Activated T-cell treated with anti-CD3 and anti-CD28 coated beads, Interleukin-2, amount 50 U/mL, for 48 hours (primary cell): Measurements from ENCODE around the gene SSX2IP.
"Not testable (repeated sequence)": the region's sequence is repeated elsewhere in the genome, so short reads cannot be mapped to it uniquely, and the experiment has no call there.

Experiments used
- DNase-seq, 2 experiments: peaks; one replicate each; pipeline ENCODE4 v3.0.0-alpha.2; 2020

Gene SSX2IP

DNA sequence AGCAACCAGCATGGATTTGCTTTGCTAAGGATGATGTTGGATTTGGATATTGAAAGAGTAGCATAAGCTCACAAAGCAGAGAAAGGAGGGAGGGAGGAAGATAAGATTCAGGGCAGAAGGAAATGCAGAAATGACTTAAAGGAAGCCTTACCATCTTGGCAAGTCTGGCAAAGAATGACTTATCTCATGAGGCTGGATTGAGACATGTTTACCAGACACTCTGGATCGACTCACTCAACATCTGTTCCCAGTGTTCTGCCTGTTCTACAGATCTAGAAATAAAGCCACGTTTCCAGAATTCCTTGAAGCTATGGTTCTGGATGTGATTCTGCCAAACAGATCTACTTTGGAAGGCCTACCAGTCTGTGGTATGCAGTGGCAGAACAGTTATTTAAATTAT is 77.2 kb downstream of the SSX2IP start:
- DNase-seq, result no peak

DNA sequence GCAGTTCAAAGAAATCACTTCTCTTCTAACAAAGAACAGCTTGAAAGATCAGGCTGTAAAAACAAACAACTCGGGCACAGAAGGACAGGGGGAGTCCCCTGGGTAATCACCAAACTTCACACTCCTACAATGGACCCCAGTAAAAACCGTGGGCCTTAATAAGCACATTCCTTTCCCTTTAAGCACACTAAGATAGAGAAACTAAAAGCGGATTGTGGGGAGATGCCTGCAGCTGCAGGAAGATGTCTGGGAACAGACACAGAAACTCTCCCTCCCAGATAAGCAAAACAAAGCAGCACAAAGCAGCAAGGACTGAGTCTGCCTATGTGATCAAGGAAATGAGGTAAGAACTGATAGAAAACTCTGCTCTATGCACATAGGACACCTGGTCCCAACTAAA is 78.5 kb downstream of the SSX2IP start:
- no peak for DNase-seq

DNA sequence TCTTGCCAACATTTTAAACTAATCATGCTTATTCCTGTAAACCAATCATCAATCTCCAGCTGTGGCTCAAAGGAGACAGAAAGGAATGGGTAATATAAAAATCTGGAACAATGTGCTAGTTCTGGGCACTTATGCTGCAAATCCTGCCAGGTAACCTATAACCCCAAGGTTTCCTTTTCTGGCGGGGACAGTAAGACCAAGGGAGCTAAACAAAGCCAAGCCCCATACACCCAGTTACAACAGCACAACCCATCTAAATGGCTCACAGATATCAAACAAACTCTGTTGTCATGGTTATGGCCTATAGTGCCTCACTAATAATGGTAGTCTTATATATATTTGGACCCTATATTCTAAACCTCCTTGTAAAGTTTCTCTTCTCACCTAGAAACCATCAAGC is 79.2 kb downstream of the SSX2IP start:
- DNase-seq, result no peak

- DNase-seq, result no peak
Measured at GRCh38 chr1:84606977-84607376, 83.3 kb downstream of the SSX2IP start.

DNA sequence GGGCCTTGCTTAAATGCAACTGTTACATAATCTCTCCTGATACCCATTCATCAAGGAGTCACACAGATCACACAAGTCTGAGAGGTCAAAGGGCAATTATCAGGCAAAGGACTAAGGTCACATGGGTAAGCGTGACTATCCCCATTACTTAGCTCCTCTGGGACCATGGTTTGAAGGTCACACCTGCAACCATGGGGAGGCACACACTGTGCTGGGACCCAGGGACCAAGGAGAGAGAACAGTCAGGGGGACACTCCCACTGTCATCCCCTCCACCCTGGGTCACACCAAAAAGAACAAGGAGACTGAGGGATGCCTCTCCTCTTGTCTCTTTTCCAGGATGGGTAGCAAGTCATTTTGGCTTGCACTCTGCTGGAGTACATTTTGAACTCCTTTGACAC is 85.1 kb downstream of the SSX2IP start:
- DNase-seq, result no peak

- DNase-seq, result no peak
Measured at GRCh38 chr1:84603941-84604830, 86.1 kb downstream of the SSX2IP start.

DNA sequence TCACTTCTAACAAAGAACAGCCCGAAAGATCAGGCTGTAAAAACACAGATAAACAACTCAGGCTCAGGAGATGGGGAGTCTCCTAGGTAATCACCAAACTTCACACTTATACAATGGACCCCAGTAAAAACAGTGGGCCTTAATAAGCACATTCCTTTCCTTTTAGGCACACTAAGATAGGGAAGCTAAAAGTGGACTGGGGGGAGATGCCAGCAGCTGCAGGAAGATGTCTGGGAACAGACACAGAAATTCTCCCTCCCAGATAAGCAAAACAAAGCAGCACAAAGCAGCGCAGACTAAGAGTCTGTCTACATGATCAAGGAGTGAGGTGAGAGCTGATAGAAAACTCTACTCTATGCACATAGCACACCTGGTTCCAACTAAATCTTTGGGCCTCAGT is 87.0 kb downstream of the SSX2IP start:
- DNase-seq, result no peak

DNA sequence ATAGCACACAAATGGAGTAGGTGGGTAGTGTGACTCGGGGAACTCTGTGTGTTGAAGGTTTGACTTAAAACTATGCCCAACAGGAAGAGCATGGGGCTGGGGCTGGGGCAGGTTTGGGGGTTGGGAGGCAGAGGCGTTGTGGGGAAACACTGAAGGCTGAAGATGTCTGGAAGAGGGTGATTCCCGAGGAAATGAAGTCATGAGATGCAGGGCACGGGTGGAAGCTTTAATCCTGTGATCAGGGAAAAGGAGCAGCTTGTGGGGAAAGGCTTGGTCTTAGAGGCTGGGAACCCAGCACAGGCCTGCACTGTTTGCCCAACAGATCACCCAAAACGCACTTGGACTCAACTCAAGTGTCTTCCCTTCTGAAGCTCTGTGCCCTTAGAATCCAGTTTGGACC is 89.5 kb downstream of the SSX2IP start:
- no peak for DNase-seq

GRCh38 chr1:84598846-84599741 is 91.2 kb downstream of the SSX2IP start:
- peak in 1 of 2 experiments; percentile 24 for DNase-seq

DNA sequence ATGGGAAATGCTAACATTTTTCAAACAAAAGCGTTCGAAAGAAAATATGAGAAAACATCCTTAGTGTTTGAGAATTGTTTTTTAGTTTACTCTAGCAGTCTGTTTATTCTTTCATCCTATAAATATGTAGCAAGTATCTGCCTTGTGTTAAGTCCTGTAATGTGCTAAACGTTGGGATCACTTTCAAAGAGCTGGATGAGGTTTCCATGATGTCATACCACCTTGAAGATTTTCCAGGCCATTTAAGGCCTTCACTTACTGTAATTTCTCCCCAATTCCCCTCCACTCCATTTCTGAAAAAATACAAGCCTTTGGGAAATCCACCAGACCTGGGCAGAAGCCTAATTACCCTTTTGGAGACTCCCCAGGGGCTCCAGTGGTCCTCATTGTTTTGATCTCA is 91.8 kb downstream of the SSX2IP start:
- DNase-seq, result no peak

DNA sequence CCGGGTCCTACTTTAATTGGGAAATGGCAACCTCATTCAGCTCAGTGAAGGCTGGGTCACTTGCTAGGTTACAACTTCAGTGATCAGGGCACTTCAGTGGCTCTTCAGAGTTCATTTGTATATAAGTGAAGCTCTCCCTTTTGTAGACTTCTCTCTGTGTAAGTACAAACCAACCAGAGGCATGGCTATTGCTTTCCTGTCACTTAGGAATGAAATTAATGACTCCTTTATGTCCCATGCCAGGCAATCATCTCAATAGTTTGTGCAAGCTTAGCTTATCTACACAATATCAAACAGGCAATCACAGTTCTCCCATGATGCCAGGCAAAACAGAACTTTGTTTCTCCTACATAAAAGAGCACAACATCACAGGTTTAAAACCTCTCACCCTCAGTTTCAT is 93.2 kb downstream of the SSX2IP start:
- DNase-seq, result no peak

- DNase-seq, result not testable (repeated sequence)
Measured at GRCh38 chr1:84594959-84595358, 95.3 kb downstream of the SSX2IP start.
